Measurements from ENCODE around the gene GNLY. TPM values are rescaled to one million over a fixed set of nuclear protein-coding genes. Genes with fewer than 3 reads are reported as not detected.

GNLY gene
- total and polyA plus RNA-seq, 4 donors, result 0.43 to 8.0 (median 2.1) TPM; not detected in 1

DNA sequence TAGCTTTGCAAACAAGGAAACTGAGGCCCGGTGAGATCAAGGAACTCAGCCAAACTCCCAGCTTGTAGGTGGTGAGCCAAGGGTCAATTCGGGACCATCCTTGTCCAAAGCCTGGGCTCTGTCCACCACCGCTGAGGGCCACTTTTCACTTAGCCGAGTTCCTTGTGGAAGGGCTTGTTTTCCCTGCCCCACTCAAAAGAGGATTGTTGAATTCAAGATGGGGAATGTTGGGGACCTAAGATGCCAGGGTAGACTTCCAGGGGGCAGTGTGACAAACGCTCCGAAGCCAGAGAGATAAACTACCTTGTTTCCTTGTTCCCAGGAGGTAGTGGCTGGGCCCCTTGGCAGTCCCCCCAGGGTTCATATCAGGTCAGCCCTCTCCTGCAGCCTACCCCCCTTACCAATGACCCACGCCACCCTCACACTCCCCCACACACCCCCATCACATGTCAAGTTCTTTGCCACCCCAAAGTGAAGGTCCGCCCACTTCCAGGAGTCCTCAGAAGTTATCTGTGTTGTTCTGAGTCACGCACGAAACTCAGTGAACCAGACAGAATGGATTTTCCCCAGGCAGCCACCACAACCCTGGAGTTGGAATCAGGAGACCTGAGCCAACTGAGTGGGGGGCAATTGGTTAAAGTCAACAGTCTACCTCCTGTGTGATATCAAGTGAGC, 49.3 kb downstream of the GNLY start:
- 27 to 34% methylated on average over 10 of the region's 10 CpGs for WGBS, 2 donors
- Histone ChIP-seq H3K9me3 (ENCODE audit: control insufficient read depth, low read length) (no peaks in the 10 kb centered on the region), H3K4me3 (ENCODE audit: low read length in 2 of 2) (no peak overlapping the region), H3K27ac (ENCODE audit: low read depth in 1 of 2, low read length in 2 of 2) (peak overlapping the region; percentile 95 to 97), H3K4me1 (ENCODE audit: control insufficient read depth in 1 of 2, insufficient read depth in 2 of 2, low read length in 2 of 2) (peaks cover 0 to 7% of the 10 kb centered on the region in 2 donors), H3K36me3 (ENCODE audit: control insufficient read depth in 1 of 2, insufficient read depth in 2 of 2, low read length in 1 of 2) (no peaks in the 10 kb centered on the region), H3K27me3 (ENCODE audit: control insufficient read depth in 1 of 2, insufficient read depth in 2 of 2, low read length in 1 of 2) (no peaks in the 10 kb centered on the region)
- ATAC-seq (ENCODE audit: low FRiP score) (no peak), DNase-seq (no peak)
- intact Hi-C loops (cut with DNase I), result loop anchor here in 1 of 2 donors (10.0 kb wide), 1 partner anchor 141 kb away; the partner anchor contains the start of gene ST3GAL5

DNA sequence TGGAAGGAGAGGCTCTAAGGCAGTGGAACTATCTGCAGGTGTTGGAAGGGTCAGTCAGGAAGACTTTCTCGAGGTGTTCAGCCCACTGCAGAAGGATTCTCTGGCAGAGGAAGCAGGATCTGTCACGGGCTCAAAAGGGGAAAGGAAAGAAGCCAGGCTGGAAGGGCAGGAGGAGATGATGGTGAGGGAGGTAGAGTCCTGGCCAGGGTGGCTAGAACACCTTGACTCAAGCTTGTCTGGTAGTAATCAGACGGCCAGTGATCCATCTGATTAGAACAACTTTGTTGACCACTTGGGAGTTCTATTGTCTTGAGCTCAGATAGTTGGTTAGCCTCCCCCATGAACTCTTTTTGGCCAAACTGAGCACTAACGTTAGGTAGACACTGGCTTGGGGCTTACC, 49.9 kb downstream of the GNLY start:
- peak overlapping the region; percentile 95 to 97 for H3K27ac ChIP-seq (ENCODE audit: low read depth in 1 of 2, low read length in 2 of 2)
- no peaks in the 10 kb centered on the region for H3K36me3 ChIP-seq (ENCODE audit: control insufficient read depth in 1 of 2, insufficient read depth in 2 of 2, low read length in 1 of 2)
- DNase-seq, result no peak
- intact Hi-C loops (cut with DNase I), result loop anchor here in 1 of 2 donors (10.0 kb wide), 1 partner anchor 141 kb away; the partner anchor contains the start of gene ST3GAL5
- no peaks in the 10 kb centered on the region for H3K27me3 ChIP-seq (ENCODE audit: control insufficient read depth in 1 of 2, insufficient read depth in 2 of 2, low read length in 1 of 2)
- H3K4me3 ChIP-seq (ENCODE audit: low read length in 2 of 2), result no peak overlapping the region
- H3K4me1 ChIP-seq (ENCODE audit: control insufficient read depth in 1 of 2, insufficient read depth in 2 of 2, low read length in 2 of 2), result peaks cover 0 to 7% of the 10 kb centered on the region in 2 donors
- ATAC-seq (ENCODE audit: low FRiP score), result no peak
- no peaks in the 10 kb centered on the region for H3K9me3 ChIP-seq (ENCODE audit: control insufficient read depth, low read length)
- 37 to 45% methylated on average over 4 of the region's 4 CpGs for WGBS, 2 donors

DNA sequence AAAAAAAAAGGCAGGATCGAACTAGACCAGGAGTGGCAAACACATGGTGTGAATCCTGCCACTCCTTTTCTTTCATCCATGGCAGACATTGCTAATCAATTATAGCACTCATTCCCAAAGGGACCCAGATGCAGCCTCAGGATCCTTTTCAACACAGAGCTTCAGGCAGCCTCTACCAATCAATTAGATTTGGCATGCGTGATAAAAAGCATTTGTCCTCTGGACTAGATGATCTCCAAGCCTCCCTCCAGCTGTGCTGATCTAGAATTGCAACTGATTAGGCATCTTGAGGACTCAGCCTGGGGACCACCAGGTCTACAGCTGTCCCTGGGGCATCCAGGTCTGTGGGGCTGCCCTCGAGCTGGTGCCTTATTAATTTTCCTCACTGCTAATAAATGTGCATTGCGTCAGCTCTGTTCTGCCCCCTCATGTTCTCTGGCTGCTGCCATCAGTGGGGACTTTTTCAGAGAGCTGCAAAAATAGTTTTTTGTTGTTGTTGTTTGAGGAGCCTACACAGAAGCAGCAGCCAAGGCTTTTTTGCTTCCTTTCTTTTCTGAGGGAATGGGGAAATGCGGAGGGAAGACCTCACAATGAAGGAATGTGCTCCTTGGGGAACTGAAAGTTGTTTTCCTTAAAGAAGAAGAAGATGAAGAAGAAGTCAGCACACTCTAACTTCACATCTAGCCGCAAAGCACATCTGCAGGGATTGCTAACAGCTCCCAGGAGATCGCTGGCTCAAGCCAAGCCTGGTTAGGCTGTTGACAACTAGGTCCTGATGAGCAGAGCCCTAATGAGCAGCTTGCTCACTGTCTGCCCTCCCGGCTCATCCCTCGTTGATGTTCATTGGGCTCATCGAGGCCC, 50.8 kb downstream of the GNLY start:
- Histone ChIP-seq H3K27ac (ENCODE audit: low read depth in 1 of 2, low read length in 2 of 2) (peak overlapping the region; percentile 95 to 97), H3K4me1 (ENCODE audit: control insufficient read depth in 1 of 2, insufficient read depth in 2 of 2, low read length in 2 of 2) (peaks cover 0 to 11% of the 10 kb centered on the region in 2 donors), H3K9me3 (ENCODE audit: control insufficient read depth, low read length) (no peaks in the 10 kb centered on the region), H3K27me3 (ENCODE audit: control insufficient read depth in 1 of 2, insufficient read depth in 2 of 2, low read length in 1 of 2) (no peaks in the 10 kb centered on the region), H3K4me3 (ENCODE audit: low read length in 2 of 2) (no peak overlapping the region), H3K36me3 (ENCODE audit: control insufficient read depth in 1 of 2, insufficient read depth in 2 of 2, low read length in 1 of 2) (no peaks in the 10 kb centered on the region)
- WGBS, 2 donors, result 9 to 10% methylated on average over 10 of the region's 10 CpGs
- ATAC-seq (ENCODE audit: low FRiP score), result peak; percentile 39
- DNase-seq, result peak in 1 of 2 donors; percentile 62
- intact Hi-C loops (cut with DNase I), result loop anchor here in 1 of 2 donors (10.0 kb wide), 1 partner anchor 140 kb away; the partner anchor contains the start of gene ST3GAL5

DNA sequence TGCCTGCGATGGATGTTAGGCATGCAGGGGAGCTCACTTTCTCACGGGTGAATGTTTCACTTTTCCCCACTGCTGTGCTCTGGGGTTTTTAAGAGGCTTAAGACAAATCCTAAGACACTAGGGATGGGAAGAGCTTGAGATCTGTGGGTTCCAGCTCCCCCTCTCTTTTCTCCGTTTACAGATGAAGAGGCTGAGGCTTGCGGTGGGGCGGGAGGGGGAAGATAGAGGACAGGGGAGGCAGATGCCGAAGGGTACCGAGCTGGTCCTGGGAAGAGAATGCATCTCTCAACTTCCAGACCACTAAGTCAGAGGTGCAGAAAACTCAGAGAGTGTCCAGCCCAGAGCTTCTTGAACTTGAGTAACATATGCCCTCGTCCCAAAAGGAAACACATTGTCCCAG, 51.5 kb downstream of the GNLY start:
- Histone ChIP-seq H3K9me3 (ENCODE audit: control insufficient read depth, low read length) (no peaks in the 10 kb centered on the region), H3K27me3 (ENCODE audit: control insufficient read depth in 1 of 2, insufficient read depth in 2 of 2, low read length in 1 of 2) (no peaks in the 10 kb centered on the region), H3K27ac (ENCODE audit: low read depth in 1 of 2, low read length in 2 of 2) (peak overlapping the region; percentile 83 to 97), H3K4me3 (ENCODE audit: low read length in 2 of 2) (no peak overlapping the region), H3K36me3 (ENCODE audit: control insufficient read depth in 1 of 2, insufficient read depth in 2 of 2, low read length in 1 of 2) (no peaks in the 10 kb centered on the region), H3K4me1 (ENCODE audit: control insufficient read depth in 1 of 2, insufficient read depth in 2 of 2, low read length in 2 of 2) (peaks cover 0 to 11% of the 10 kb centered on the region in 2 donors)
- intact Hi-C loops (cut with DNase I), result loop anchor here in 1 of 2 donors (10.0 kb wide), 1 partner anchor 139 kb away; the partner anchor contains the start of gene ST3GAL5
- DNase-seq (no peak), ATAC-seq (ENCODE audit: low FRiP score) (no peak)
- WGBS, 2 donors, result 40 to 42% methylated on average over 8 of the region's 8 CpGs

DNA sequence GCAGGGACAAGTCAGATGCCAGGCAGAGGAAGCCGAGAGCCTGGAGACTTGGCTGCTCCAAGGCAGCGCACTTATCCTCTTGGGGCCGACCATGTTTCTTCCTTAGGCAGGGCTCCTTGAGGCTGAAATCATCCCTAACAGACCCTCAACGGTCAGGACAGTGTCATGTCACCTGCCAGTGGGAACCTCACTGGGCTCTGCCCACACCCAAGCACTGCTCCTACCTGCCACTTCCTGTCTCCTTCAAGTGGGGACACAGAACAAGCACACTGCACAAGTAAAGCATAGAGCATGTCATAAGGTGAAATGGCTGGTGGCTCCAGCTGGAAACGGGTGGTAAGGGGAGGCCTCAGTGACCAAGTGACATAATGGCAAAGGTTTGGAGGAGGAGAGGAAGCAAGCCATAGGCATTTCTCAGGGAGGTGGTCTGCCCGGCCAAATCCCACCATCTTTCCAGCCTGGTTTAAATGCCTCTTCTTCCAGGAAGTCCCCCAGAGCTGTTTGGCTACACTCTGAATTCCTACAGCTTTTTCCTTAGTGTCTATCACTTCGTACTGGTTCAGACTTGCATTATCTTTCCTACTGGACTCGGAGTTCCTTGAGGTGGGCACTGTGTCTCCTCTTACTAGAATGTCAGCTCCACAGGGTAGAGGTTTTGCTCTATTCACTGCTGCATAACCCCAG, 52.3 kb downstream of the GNLY start:
- intact Hi-C loops (cut with DNase I), result loop anchor here in 1 of 2 donors (10.0 kb wide), 1 partner anchor 138 kb away; the partner anchor contains the start of gene ST3GAL5
- H3K4me3 ChIP-seq (ENCODE audit: low read length in 2 of 2), result no peak overlapping the region
- H3K27me3 ChIP-seq (ENCODE audit: control insufficient read depth in 1 of 2, insufficient read depth in 2 of 2, low read length in 1 of 2), result no peaks in the 10 kb centered on the region
- 78 to 83% methylated on average over 8 of the region's 8 CpGs for WGBS, 2 donors
- peaks cover 0 to 9% of the 10 kb centered on the region in 2 donors for H3K4me1 ChIP-seq (ENCODE audit: control insufficient read depth in 1 of 2, insufficient read depth in 2 of 2, low read length in 2 of 2)
- ATAC-seq (ENCODE audit: low FRiP score) (no peak), DNase-seq (no peak)
- H3K36me3 ChIP-seq (ENCODE audit: control insufficient read depth in 1 of 2, insufficient read depth in 2 of 2, low read length in 1 of 2), result no peaks in the 10 kb centered on the region
- no peaks in the 10 kb centered on the region for H3K9me3 ChIP-seq (ENCODE audit: control insufficient read depth, low read length)
- peak overlapping the region in 1 of 2 donors; percentile 73 for H3K27ac ChIP-seq (ENCODE audit: low read depth in 1 of 2, low read length in 2 of 2)

DNA sequence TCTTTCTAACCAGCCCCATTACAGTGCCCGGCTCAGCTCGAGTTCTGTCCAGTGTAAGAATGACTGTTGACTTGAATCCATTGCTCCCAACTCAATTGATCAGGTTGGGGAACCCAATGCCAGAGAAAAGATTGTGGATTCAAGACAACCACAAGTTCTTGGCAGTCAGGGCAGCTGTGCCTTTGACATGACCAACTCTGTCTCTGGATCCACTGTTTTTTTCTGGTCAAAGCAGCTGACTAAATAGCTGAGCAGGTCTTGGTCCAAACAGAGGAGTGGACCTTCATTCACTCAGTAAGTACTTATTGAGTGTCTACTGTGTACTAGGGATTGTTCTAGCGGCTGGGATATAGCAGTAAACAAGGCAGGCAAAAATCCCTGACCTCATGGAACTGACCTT, 53.3 kb downstream of the GNLY start:
- H3K27ac ChIP-seq (ENCODE audit: low read depth in 1 of 2, low read length in 2 of 2), result peak overlapping the region; percentile 17 to 88

DNA sequence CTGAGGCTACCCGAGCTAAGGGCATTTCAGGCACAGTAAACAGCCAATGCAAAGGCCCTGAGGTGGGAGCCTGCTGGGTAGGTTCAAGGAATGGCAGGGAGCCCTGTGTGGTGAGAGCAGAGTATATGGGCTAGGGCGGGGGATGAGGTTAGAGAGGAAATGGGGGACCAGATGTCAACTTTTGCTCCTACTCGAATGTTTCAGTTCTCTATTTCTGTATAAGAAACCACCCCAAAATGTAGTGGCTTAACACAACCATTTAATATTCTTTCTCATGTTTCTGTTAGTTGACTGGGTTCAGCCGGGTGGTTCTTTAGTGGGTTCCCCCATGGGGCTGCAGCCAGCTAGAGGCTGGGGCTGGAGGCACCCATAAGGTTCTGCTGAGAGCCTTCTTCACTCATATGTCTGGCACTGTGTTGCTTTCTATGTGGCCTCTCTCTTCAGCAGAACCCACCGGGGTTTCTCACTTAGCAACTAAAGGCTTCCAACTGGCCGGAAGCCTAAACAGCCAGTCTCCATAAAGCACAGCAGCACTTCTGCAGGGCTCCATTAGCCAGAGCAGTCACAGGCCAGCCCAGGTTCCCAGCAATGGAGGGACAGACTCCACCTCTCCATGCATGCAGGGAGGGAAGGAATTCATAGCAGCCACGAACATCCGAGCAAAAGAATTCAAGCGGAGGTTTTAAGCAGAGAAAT, 54.0 kb downstream of the GNLY start:
- H3K27me3 ChIP-seq (ENCODE audit: control insufficient read depth in 1 of 2, insufficient read depth in 2 of 2, low read length in 1 of 2), result no peaks in the 10 kb centered on the region
- ATAC-seq (ENCODE audit: low FRiP score) (no peak), DNase-seq (peak in 1 of 2 donors; percentile 45)
- peak overlapping the region in 1 of 2 donors; percentile 88 for H3K27ac ChIP-seq (ENCODE audit: low read depth in 1 of 2, low read length in 2 of 2)
- WGBS, 2 donors, result 70 to 72% methylated on average over 9 of the region's 9 CpGs
- no peaks in the 10 kb centered on the region for H3K9me3 ChIP-seq (ENCODE audit: control insufficient read depth, low read length)
- H3K36me3 ChIP-seq (ENCODE audit: control insufficient read depth in 1 of 2, insufficient read depth in 2 of 2, low read length in 1 of 2), result no peaks in the 10 kb centered on the region
- intact Hi-C loops (cut with DNase I), result loop anchor here in 1 of 2 donors (10.0 kb wide), 1 partner anchor 137 kb away; the partner anchor contains the start of gene ST3GAL5
- peaks cover 0 to 7% of the 10 kb centered on the region in 2 donors for H3K4me1 ChIP-seq (ENCODE audit: control insufficient read depth in 1 of 2, insufficient read depth in 2 of 2, low read length in 2 of 2)
- no peak overlapping the region for H3K4me3 ChIP-seq (ENCODE audit: low read length in 2 of 2)

More for the DNA sequence above, 53.3 kb downstream of the GNLY start:
- Histone ChIP-seq H3K36me3 (ENCODE audit: control insufficient read depth in 1 of 2, insufficient read depth in 2 of 2, low read length in 1 of 2) (no peaks in the 10 kb centered on the region), H3K27me3 (ENCODE audit: control insufficient read depth in 1 of 2, insufficient read depth in 2 of 2, low read length in 1 of 2) (no peaks in the 10 kb centered on the region), H3K4me1 (ENCODE audit: control insufficient read depth in 1 of 2, insufficient read depth in 2 of 2, low read length in 2 of 2) (peaks cover 0 to 9% of the 10 kb centered on the region in 2 donors), H3K4me3 (ENCODE audit: low read length in 2 of 2) (no peak overlapping the region), H3K9me3 (ENCODE audit: control insufficient read depth, low read length) (no peaks in the 10 kb centered on the region)
- DNase-seq (no peak), ATAC-seq (ENCODE audit: low FRiP score) (no peak)
- intact Hi-C loops (cut with DNase I), result loop anchor here in 1 of 2 donors (10.0 kb wide), 1 partner anchor 137 kb away; the partner anchor contains the start of gene ST3GAL5
- WGBS, 2 donors, result 94 to 97% methylated on average over 3 of the region's 3 CpGs
